NCI-H82 treated with DMSO at 0.1 percent for 48 hours (cell line): ENCODE results near the gene GPRC5B.

Experiments used
- DNase-seq: peaks from one replicate; lab custom pipeline; 2025; ENCODE audit not compliant: unreplicated experiment; lab: John Stamatoyannopoulos, UW

The GPRC5B gene

DNA sequence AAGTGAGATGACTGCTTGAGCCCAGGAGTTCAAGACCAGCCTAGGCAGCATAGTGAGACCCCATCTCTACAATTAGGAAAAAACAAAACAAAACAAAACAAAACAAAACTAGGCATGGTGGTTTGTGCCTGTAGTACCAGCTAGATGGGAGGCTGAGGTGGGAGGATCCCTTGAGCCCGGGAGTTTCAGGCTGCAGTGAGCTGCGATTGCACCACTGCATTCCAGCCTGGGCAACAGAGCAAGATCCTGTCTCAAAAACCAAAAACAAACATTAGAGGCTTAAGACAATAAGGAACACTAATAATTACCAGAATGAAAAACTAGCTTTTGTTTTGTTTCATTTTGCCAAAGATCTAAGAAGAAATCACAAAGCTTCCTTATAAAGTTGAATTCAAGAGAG lies 69.2 kb downstream of the GPRC5B start:
- DNase-seq, result no peak

DNA sequence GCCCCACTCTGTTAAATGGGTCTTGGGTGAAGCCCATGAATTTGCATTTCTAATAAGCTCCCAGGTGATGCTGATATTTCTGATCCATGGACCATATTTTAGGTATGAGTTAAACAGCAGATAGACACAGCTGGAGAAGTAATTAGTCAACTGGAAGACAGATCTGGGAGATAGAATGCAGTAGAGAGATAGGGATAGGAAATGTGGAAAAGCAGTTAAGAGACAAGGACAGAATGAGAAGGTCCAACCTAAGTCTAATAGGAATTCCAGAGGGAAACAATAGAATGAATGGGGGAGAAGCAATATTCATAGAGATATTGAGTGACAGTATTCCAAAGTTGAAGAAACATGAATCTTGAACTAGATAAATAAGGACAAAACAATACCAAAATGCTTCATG lies 71.7 kb downstream of the GPRC5B start:
- DNase-seq, result no peak

DNA sequence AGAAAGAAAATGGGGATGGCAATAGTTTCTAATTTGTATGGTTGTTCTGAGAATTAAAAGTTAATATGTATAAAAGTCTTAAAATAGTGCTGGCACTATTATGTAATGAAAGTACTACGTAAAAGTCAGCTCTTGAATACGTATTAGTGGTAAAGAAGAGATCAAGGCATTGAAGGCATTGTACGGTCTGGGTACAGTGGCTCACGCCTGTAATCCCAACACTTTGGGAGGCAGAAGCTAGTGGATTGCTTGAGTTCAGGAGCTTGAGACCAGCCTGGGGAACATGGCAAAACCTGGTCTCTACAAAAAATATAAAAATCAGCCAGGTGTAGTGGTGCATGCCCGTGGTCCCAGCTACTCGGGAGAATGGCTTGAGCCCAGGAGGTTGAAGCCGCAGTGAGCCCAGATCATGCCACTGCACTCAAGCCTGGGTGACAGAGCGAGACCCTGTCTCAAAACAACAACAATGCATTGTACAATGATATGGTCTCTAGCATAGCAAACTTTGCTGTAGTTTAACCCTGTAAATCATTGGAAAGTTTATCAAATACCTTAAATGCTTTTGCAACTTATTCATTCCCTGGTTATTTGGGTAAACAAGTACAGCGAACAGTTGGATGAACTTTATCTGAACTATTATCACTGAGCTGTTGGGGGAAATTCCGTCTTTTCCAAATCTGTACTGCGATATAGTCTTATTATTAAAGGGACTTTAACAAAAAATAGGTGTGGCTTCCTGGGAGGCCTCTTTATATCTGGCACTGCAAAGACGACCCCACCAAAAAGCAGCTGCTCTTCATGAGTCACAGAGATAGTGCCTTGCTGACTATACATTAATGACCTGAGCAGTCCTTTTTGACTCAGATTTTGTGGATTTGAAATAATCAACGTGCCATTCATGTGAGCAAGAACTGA lies 73.6 kb downstream of the GPRC5B start:
- no peak for DNase-seq

DNA sequence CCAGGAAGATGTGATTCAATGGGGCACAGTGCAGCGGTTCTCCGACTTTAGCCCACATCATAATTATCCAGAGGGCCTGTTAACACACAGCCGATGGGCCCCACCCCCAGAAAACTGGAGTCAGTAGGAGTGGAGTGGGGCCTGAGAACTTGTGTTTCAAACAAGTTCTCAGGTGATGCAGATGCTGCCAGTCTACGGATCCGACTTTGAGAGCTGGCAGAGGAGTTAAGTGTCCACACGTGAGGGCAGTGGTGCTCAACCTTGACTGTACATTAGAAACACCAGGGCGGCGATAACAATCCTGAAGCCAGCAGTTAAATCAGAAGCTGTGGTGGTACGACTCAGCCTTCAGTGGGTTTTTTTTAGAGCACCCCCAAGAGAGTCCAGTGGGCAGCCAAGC lies 75.0 kb downstream of the GPRC5B start:
- DNase-seq, result no peak

DNA sequence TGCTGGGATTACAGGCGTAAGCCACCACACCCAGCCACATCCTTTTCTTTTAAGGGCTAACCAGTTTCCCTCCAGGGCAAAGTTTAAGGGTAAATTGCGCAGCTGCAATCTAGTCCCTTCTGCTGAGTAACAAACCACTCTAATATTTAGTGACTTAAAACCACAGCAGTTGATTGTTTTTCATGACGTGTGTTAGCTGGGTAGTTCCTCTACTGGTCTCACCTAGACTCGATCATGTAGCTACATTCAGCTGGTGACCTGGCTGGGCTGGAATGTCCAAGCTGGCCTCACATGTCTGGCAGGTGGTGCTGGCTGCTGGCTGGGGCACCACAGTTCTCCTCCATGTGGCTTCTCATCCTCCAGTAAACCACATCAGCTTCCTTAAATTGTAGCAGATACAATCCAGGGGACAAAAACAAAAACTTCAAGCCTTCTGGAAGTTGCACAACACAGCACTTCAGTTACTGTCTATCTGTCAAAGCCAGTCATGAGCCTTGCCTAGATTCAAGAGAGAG lies 75.5 kb downstream of the GPRC5B start:
- DNase-seq, result no peak

DNA sequence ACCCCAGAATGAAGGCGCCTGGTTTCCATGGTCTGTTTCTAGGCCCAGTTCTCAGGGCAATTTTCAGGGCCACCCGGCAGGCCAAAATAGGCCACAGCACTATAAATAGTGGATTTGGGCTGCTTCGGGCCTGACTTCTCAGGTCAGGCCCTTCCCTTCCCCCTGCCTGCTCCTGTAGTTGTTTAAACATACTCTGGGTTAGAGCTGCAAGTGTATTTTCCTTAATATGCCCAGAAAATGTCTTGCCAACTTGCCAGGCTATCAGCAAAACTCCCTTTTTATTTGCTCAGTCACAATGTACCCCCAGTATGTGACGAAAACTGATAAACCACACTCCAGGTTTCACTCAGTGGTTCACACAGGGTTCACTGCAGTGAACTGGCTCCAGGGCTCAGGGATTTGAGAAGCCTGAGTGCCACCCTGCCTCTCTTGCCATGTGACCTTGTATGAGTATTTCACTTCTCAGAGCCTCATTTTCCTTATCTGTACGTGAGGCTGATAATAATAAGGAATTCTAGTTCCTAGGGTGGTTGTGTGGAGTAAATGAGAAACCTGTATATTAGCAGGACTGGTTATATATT lies 76.5 kb downstream of the GPRC5B start:
- no peak for DNase-seq
